SH-SY5Y (cell line): ENCODE measurements around the gene TRIO.

Experiments used
- GATA2 ChIP-seq: IDR thresholded peaks from 2 replicates; pipeline ENCODE4 v1.6.1; 2011; ENCODE audit warnings: mild to moderate bottlenecking, low read depth, low read length
- GATA3 ChIP-seq: IDR thresholded peaks from 2 replicates; pipeline ENCODE4 v1.6.1; 2011; ENCODE audit warnings: low read depth, mild to moderate bottlenecking, low read length, moderate library complexity

Gene TRIO

GRCh38 chr5:14341571-14342230 is 198.6 kb downstream of the TRIO start:
- TF ChIP-seq GATA2, result no peak
- TF ChIP-seq GATA3, result no peak

- TF ChIP-seq GATA3 (no peak), GATA2 (no peak)
Measured at GRCh38 chr5:14342306-14342705, 199.2 kb downstream of the TRIO start.

GRCh38 chr5:14343376-14343775 is 200.2 kb downstream of the TRIO start:
- TF ChIP-seq GATA3 (no peak), GATA2 (no peak)

- TF ChIP-seq GATA3 (no peak), GATA2 (no peak)
Measured at GRCh38 chr5:14347522-14347921, 204.4 kb downstream of the TRIO start.

- TF ChIP-seq GATA2 (no peak), GATA3 (no peak)
Measured at GRCh38 chr5:14348142-14348541, 205.0 kb downstream of the TRIO start.

- no peak for TF ChIP-seq GATA2
- TF ChIP-seq GATA3, result no peak
Measured at GRCh38 chr5:14349029-14349428, 205.9 kb downstream of the TRIO start.

GRCh38 chr5:14351086-14351661 is 208.0 kb downstream of the TRIO start:
- TF ChIP-seq GATA3 (no peak), GATA2 (no peak)

- no peak for TF ChIP-seq GATA3
- no peak for TF ChIP-seq GATA2
Measured at GRCh38 chr5:14351845-14352712, 208.9 kb downstream of the TRIO start.

- no peak for TF ChIP-seq GATA2
- no peak for TF ChIP-seq GATA3
Measured at GRCh38 chr5:14353726-14354474, 210.8 kb downstream of the TRIO start.

- no peak for TF ChIP-seq GATA3
- TF ChIP-seq GATA2, result no peak
Measured at GRCh38 chr5:14355391-14355790, 212.2 kb downstream of the TRIO start.

GRCh38 chr5:14356305-14356704 is 213.2 kb downstream of the TRIO start:
- TF ChIP-seq GATA3, result no peak
- TF ChIP-seq GATA2, result no peak

- TF ChIP-seq GATA3 (no peak), GATA2 (no peak)
Measured at GRCh38 chr5:14357441-14357840, 214.3 kb downstream of the TRIO start.

GRCh38 chr5:14357851-14358250 is 214.7 kb downstream of the TRIO start:
- TF ChIP-seq GATA2 (no peak), GATA3 (no peak)

GRCh38 chr5:14358536-14358935 is 215.4 kb downstream of the TRIO start:
- TF ChIP-seq GATA2 (no peak), GATA3 (no peak)
